CD4-positive, alpha-beta T cell treated with Interleukin-17A for 1 hour (primary cell): ENCODE data around the gene SOX6.

Experiments
- DNase-seq: peaks from one replicate; pipeline ENCODE4 v3.0.0-alpha.2; 2020

The SOX6 gene

GRCh38 chr11:16363706-16364105 is 7.4 kb upstream of the SOX6 start:
- DNase-seq: no peak

- DNase-seq: no peak
Observed at GRCh38 chr11:16361108-16361865, 4.9 kb upstream of the SOX6 start.

GRCh38 chr11:16359369-16359768 is 3.0 kb upstream of the SOX6 start:
- DNase-seq: no peak

GRCh38 chr11:16358726-16359125 is 2.4 kb upstream of the SOX6 start:
- no peak for DNase-seq

- DNase-seq: no peak
Observed at GRCh38 chr11:16357775-16358174, 1.4 kb upstream of the SOX6 start.

- no peak for DNase-seq
Observed at GRCh38 chr11:16356761-16357393, 531 bp upstream of the SOX6 start.

- DNase-seq: no peak
Observed at GRCh38 chr11:16352707-16353106, 3.6 kb downstream of the SOX6 start.

GRCh38 chr11:16350125-16350524 is 6.2 kb downstream of the SOX6 start:
- no peak for DNase-seq

GRCh38 chr11:16347928-16348685 is 8.2 kb downstream of the SOX6 start:
- DNase-seq: no peak

GRCh38 chr11:16346975-16347374 is 9.4 kb downstream of the SOX6 start:
- DNase-seq: no peak

GRCh38 chr11:16341853-16342252 is 14.5 kb downstream of the SOX6 start:
- no peak for DNase-seq

- DNase-seq: no peak
Observed at GRCh38 chr11:16338393-16338792, 18.0 kb downstream of the SOX6 start.

GRCh38 chr11:16337421-16338213 is 18.7 kb downstream of the SOX6 start:
- no peak for DNase-seq

GRCh38 chr11:16336721-16337120 is 19.6 kb downstream of the SOX6 start:
- no peak for DNase-seq

GRCh38 chr11:16336204-16336603 is 20.1 kb downstream of the SOX6 start:
- DNase-seq: no peak

- DNase-seq: no peak
Observed at GRCh38 chr11:16335236-16335962, 20.9 kb downstream of the SOX6 start.

- no peak for DNase-seq
Observed at GRCh38 chr11:16326679-16327297, 29.6 kb downstream of the SOX6 start.

GRCh38 chr11:16322190-16322589 is 34.2 kb downstream of the SOX6 start:
- no peak for DNase-seq

- DNase-seq: no peak
Observed at GRCh38 chr11:16321148-16321547, 35.2 kb downstream of the SOX6 start.

GRCh38 chr11:16318320-16318719 is 38.0 kb downstream of the SOX6 start:
- DNase-seq: no peak

- no peak for DNase-seq
Observed at GRCh38 chr11:16317712-16318111, 38.6 kb downstream of the SOX6 start.

- DNase-seq: no peak
Observed at GRCh38 chr11:16313846-16314245, 42.5 kb downstream of the SOX6 start.
